ENCODE measurements around the gene RNASE8. TPM values are rescaled to one million over a fixed set of nuclear protein-coding genes. Genes with fewer than 3 reads are reported as not detected.
A peak's percentile ranks its signal among the peaks of the same experiment; 100 is the strongest.

Gene RNASE8
- total RNA-seq, 1 donor from 2014 or later: not detected

DNA sequence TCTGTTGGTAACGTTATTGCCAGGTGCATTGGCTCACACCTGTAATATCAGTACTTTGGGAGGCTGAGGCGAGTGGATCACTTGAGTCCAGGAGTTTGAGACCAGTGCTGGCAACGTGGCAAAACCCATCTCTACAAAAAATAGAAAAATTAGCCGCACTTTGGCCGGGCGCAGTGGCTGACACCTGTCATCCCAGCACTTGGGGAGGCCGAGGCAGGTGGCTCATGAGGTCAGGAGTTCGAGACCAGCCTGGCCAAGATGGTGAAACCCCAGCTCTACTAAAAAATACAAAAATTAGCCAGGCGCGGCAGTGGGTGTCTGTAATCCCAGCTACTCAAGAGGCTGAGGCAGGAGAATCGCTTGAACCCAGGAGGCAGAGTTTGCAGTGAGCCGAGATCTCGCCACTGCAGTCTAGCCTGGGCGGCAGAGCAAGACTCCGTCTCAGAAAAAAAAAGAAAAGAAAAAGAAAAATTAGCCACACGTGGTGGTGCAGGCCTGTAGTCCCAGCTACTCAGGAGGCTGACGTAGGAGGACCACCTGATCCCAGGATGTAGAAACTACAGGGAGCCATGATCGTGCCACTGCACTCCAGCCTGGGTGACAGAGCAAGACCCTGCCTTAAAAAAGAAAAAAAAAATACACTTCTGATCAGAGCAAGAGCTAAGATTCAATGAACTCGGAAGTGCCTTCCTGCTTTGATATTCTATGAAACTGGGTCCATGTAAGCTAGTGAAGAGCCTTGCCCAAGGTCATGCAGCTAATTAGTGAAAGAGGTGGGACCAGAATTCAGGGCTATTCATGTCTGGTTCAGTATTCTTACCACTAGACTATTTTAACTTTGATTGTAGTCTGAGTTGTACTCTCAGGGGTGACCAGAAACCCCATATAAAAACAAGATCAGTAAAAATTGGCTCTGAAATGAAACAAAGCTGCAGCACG, 4.2 kb upstream of the RNASE8 start:
- H3K9me3 Mint-ChIP-seq: no peaks in the 10 kb centered on the region
- intact Hi-C loops (cut with micrococcal nuclease): no loop called here
- H3K27ac Mint-ChIP-seq: no peak overlapping the region
- H3K36me3 Mint-ChIP-seq (ENCODE audit: low read depth): no peaks in the 10 kb centered on the region
- H3K4me3 Mint-ChIP-seq: no peak overlapping the region
- H3K27me3 Mint-ChIP-seq: peaks cover 5% of the 10 kb centered on the region
- peaks cover 3% of the 10 kb centered on the region for H3K4me1 Mint-ChIP-seq
- no peak for DNase-seq

GRCh38 chr14:21054123-21054767, 3.4 kb upstream of the RNASE8 start:
- DNase-seq: no peak
- intact Hi-C loops (cut with micrococcal nuclease): no loop called here
- Mint-ChIP-seq H3K27me3 (peaks cover 5% of the 10 kb centered on the region), H3K9me3 (no peaks in the 10 kb centered on the region), H3K27ac (no peak overlapping the region), H3K4me1 (peaks cover 3% of the 10 kb centered on the region), H3K36me3 (ENCODE audit: low read depth) (no peaks in the 10 kb centered on the region), H3K4me3 (no peak overlapping the region)

DNA sequence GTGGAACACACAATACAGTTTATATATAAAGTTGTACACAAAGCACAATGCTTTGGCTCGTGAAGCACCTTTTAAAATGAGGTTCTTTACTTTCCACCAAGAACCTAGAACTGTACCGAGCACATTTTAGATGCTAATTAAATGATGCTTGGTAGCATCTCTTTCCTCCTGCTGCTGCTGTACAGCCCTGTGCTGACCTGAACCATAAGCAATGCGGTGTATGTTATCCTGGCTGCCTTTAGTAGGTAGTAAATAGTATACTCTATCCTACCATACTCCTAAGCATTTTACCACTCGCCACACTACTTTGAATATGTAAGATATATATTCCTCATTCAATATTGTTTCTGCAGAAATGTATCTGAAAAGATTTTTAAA, 2.9 kb upstream of the RNASE8 start:
- Mint-ChIP-seq H3K4me1 (peaks cover 3% of the 10 kb centered on the region), H3K27me3 (peaks cover 5% of the 10 kb centered on the region), H3K27ac (no peak overlapping the region), H3K4me3 (no peak overlapping the region), H3K9me3 (no peaks in the 10 kb centered on the region), H3K36me3 (ENCODE audit: low read depth) (no peaks in the 10 kb centered on the region)
- intact Hi-C loops (cut with micrococcal nuclease): no loop called here
- DNase-seq: no peak

DNA sequence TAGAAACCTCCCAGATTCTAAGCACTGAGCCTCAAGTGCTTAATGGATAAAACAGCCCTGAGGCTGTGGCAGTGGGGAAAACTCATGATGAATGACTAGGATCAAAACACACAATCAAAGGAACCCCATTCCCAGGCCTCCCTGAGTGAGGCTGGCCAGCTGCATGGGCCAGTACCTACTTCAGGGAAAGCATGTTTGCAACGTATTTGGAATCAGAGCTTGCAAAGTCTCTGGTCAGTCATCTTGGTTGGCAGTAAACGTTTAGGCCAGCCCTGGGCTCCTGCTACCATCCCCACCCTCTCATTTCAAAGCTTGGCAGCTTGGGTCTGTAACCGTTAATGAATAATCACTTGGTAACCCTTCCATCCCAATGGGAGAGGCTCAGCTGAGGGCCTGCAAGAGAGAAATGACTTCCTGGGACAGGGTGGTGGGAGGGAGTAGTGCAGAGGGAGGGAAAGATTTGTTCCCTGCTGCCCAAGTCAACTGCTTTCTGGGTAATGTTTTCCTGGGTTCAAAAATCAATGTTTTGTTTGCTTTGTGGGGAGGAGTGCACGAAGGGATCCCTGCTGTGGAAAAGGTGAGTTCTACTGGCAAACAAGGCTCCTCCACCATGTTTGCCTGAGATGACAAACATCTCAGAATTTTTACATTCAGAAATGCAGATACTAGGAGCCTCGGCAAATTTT, 2.0 kb upstream of the RNASE8 start:
- no peak for DNase-seq

GRCh38 chr14:21056520-21057163, 980 bp upstream of the RNASE8 start:
- H3K27ac Mint-ChIP-seq: no peak overlapping the region
- no peaks in the 10 kb centered on the region for H3K36me3 Mint-ChIP-seq (ENCODE audit: low read depth)

More for the DNA sequence above, 2.0 kb upstream of the RNASE8 start:
- H3K27me3 Mint-ChIP-seq: peaks cover 8% of the 10 kb centered on the region
- peaks cover 3% of the 10 kb centered on the region for H3K4me1 Mint-ChIP-seq
- intact Hi-C loops (cut with micrococcal nuclease): no loop called here
- H3K27ac Mint-ChIP-seq: no peak overlapping the region
- H3K36me3 Mint-ChIP-seq (ENCODE audit: low read depth): no peaks in the 10 kb centered on the region
- H3K9me3 Mint-ChIP-seq: no peaks in the 10 kb centered on the region
- H3K4me3 Mint-ChIP-seq: no peak overlapping the region

DNA sequence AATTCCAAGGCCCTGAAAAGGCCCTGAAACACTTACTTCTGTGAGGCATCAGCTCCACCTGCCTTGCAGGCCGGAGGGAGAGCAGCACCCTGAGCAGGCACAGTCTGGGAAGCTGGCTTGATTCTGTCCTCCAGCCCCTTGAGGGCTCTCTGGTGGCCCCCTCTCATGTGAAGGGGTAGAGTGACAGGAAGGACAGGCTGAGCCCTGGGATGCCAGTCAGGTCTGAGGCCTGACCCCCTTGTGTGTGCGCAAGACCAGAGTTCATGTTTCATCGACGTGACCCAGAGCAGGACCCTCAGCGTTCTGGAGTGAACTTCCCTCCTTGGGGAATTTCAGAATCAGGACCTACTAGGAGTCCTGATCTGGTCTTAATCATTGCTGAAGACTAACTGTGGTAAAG, 1.3 kb downstream of the RNASE8 start:
- no peaks in the 10 kb centered on the region for H3K36me3 Mint-ChIP-seq (ENCODE audit: low read depth)
- H3K4me3 Mint-ChIP-seq: no peak overlapping the region
- peaks cover 3% of the 10 kb centered on the region for H3K4me1 Mint-ChIP-seq
- no peak for DNase-seq
- H3K27ac Mint-ChIP-seq: no peak overlapping the region
- H3K9me3 Mint-ChIP-seq: no peaks in the 10 kb centered on the region
- intact Hi-C loops (cut with micrococcal nuclease): no loop called here
- peaks cover 27% of the 10 kb centered on the region for H3K27me3 Mint-ChIP-seq

More at GRCh38 chr14:21056520-21057163, 980 bp upstream of the RNASE8 start:
- H3K9me3 Mint-ChIP-seq: no peaks in the 10 kb centered on the region
- intact Hi-C loops (cut with micrococcal nuclease): no loop called here
- H3K4me3 Mint-ChIP-seq: no peak overlapping the region
- peaks cover 3% of the 10 kb centered on the region for H3K4me1 Mint-ChIP-seq
- H3K27me3 Mint-ChIP-seq: peaks cover 12% of the 10 kb centered on the region
- DNase-seq: no peak

DNA sequence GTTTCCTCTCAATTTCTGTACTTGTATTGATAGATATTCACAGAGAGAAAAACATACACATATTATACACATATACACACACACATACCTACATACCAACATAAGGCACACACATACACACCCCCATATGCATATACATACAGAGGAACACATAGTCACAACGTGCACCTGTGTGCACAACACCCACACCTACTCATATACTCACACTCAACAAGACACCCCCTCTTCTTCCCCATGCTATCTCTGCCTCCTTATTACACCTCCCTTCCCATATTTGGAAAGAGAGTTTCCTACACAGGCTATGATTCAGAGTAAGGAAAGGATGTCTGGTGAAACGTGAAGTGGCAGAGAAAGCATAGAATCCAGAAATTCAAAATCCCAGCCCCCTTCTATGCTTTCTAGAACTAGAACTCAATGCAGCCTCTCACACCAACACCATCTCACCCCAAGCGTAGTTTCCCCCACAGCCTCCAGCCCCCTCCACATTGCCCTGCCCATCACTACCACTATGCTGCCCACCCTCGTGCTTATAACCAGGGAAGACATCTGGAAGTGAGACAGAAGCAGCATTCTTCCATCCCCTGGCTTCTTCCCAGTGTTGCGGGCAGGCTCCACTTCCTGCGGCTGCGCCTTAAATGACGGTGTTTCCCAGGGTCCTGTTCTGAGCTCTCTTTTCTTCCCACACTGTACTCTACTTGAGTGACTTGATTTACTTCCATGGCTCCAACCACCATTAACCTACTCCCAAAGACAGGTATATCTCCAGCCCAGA, 2.4 kb downstream of the RNASE8 start:
- no peak overlapping the region for H3K27ac Mint-ChIP-seq
- H3K4me1 Mint-ChIP-seq: no peaks in the 10 kb centered on the region
- intact Hi-C loops (cut with micrococcal nuclease): no loop called here
- peaks cover 28% of the 10 kb centered on the region for H3K27me3 Mint-ChIP-seq
- no peaks in the 10 kb centered on the region for H3K9me3 Mint-ChIP-seq
- H3K36me3 Mint-ChIP-seq (ENCODE audit: low read depth): no peaks in the 10 kb centered on the region
- DNase-seq: no peak
- no peak overlapping the region for H3K4me3 Mint-ChIP-seq

DNA sequence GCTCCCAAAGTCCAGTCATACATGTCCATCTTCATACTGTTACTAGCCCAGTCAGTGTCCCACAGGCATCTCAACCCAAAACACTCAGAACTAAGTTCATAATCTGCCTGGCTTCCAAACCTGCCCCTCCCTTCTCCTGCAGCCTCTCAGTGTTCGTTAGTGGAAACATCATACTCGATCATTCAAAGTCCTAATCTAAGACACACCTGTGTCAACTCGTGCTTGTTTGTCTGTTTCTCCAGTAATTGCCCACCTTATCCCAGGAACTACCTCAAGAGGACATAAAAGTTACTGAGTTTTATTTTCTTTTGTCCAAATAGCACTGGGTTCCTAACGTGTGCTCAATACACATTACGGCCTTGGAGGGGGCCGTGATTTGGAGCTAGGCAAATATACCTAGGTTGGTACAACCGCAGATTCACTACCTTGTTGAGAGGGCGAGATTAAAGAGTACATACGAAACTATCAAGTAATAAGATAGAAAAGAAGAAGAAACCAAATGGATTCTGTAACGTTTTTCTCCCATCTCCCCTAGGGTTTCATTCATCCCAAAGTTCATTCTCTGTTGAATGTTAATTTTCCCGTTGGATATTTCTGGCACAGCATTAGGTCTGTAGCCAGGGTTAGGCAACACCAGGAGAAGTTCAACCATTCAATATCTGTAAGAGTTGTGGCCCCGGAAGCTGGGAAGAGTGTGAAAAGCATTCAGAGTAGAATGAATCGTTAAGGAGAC, 3.2 kb downstream of the RNASE8 start:
- Mint-ChIP-seq H3K9me3 (no peaks in the 10 kb centered on the region), H3K4me1 (no peaks in the 10 kb centered on the region), H3K27me3 (peaks cover 35% of the 10 kb centered on the region), H3K4me3 (no peak overlapping the region), H3K36me3 (ENCODE audit: low read depth) (no peaks in the 10 kb centered on the region), H3K27ac (no peak overlapping the region)
- intact Hi-C loops (cut with micrococcal nuclease): no loop called here
- DNase-seq: no peak

GRCh38 chr14:21061347-21061668, 3.7 kb downstream of the RNASE8 start:
- intact Hi-C loops (cut with micrococcal nuclease): no loop called here
- H3K36me3 Mint-ChIP-seq (ENCODE audit: low read depth): no peaks in the 10 kb centered on the region
- H3K9me3 Mint-ChIP-seq: no peaks in the 10 kb centered on the region
- no peak for DNase-seq
- no peaks in the 10 kb centered on the region for H3K4me1 Mint-ChIP-seq
- peaks cover 39% of the 10 kb centered on the region for H3K27me3 Mint-ChIP-seq
- no peak overlapping the region for H3K27ac Mint-ChIP-seq
- H3K4me3 Mint-ChIP-seq: no peak overlapping the region

GRCh38 chr14:21063479-21063878, 5.9 kb downstream of the RNASE8 start:
- Mint-ChIP-seq H3K9me3 (no peaks in the 10 kb centered on the region), H3K4me3 (no peak overlapping the region), H3K4me1 (peaks cover under 1% of the 10 kb centered on the region), H3K27me3 (peaks cover 56% of the 10 kb centered on the region), H3K36me3 (ENCODE audit: low read depth) (no peaks in the 10 kb centered on the region), H3K27ac (no peak overlapping the region)
- intact Hi-C loops (cut with micrococcal nuclease): no loop called here
- DNase-seq: no peak

- DNase-seq: peak; percentile 68
- H3K9me3 Mint-ChIP-seq: no peaks in the 10 kb centered on the region
- H3K27me3 Mint-ChIP-seq: peaks cover 78% of the 10 kb centered on the region
- H3K27ac Mint-ChIP-seq: no peak overlapping the region
- no peak overlapping the region for H3K4me3 Mint-ChIP-seq
- peaks cover 1% of the 10 kb centered on the region for H3K36me3 Mint-ChIP-seq (ENCODE audit: low read depth)
- intact Hi-C loops (cut with micrococcal nuclease): loop anchor here (5.0 kb wide), 1 partner anchor 40 kb away; the partner anchor contains the start of gene NDRG2
- peaks cover 29% of the 10 kb centered on the region for H3K4me1 Mint-ChIP-seq
Measured at GRCh38 chr14:21066882-21067502, 9.4 kb downstream of the RNASE8 start.

All from activated CD4-positive, alpha-beta T cell treated with anti-CD3 and anti-CD28 coated beads, Interleukin-2, amount 10 ng/mL, durations not matched to agents 24 days and 14 days (primary cell).